Measurements from ENCODE around the gene FOCAD.
A peak's percentile ranks its signal among the peaks of the same experiment; 100 is the strongest.

Gene FOCAD

DNA sequence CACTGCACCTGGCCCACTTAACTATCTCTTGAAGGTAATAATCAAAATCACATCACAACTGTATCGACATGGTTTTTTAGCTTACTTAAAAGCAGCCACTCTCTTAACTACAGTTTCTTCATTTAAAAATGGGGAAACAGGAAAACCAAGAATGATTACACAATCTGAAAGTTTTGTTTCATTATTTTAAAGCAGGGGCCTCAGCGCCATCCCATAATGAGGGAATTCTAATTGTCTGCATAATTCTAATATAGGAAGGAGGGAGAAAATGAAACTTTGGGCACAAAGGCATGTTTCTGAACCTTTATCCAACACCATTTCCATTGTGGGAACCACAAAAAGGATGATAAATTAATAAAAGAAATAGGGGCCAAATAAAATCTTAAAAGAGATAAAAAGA lies 339.8 kb downstream of the FOCAD start:
- TF ChIP-seq CTCF (IDR thresholded peaks at IDR 0.05; ENCODE audit: low read depth, low read length, missing control alignments), result no peak
- no peak for DNase-seq (ENCODE audit: extremely low read depth, low read depth)
- H3K4me3 ChIP-seq (replicated peaks; ENCODE audit: low read depth, low read length), result no peak overlapping the region

DNA sequence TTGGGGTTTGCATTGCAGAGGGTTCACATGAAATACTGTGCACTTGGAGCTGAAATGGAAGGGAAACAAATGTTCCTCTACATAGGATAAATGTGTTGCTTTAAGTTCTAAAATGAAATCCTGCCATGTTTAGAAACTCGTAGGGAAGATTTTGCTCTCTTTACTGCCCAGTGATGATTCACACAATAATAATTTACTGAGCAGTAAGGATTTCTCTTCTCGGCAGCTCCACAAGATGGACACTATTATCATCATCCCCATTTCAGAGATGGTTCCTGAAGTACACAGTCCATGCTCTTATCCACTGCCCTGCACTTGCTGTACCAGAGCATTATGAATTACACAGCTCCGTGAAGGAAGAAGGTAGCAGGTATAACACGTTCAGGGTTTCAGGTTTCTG lies 343.2 kb downstream of the FOCAD start:
- TF ChIP-seq CTCF (IDR thresholded peaks at IDR 0.05; ENCODE audit: low read depth, low read length, missing control alignments), result no peak
- no peak for DNase-seq (ENCODE audit: extremely low read depth, low read depth)
- no peak overlapping the region for H3K4me3 ChIP-seq (replicated peaks; ENCODE audit: low read depth, low read length)

- no peak overlapping the region for H3K4me3 ChIP-seq (replicated peaks; ENCODE audit: low read depth, low read length)
- TF ChIP-seq CTCF (IDR thresholded peaks at IDR 0.05; ENCODE audit: low read depth, low read length, missing control alignments), result no peak
- DNase-seq (ENCODE audit: extremely low read depth, low read depth), result no peak
Observed at GRCh38 chr9:21028466-21028865, 344.4 kb downstream of the FOCAD start.

- no peak for DNase-seq (ENCODE audit: extremely low read depth, low read depth)
Observed at GRCh38 chr9:21029661-21030060, 345.6 kb downstream of the FOCAD start.

DNA sequence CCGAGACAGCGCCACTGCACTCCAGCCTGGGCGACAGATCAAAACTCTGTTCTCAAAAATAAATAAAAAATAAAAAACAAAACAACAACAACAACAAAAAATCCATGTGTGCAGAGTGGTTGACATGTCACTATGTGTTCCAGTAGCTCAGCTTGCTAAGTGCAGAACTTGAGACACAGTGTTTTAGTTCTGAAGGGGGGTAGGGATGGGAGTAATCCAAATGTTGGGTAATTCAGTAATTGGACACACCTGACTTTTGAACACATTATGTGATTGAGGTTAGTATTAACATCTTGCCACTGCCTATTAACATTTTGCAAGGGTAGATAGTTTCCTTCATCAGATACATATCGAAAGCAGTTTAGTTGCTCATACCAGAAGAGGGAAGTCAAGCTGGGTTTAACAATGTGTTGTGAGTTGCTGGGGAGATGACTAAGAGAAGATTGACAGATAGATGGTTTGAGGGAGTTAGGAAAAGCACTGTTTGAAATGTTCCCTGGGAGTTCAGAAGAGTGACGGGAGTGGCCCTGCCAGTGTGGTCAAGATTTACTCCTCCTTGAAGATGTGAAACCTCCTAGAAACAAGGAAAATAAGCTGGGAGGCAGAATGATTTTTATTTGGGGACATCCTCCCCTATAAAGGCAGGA lies 346.5 kb downstream of the FOCAD start:
- peak overlapping the region; percentile 51 for H3K4me3 ChIP-seq (replicated peaks; ENCODE audit: low read depth, low read length)
- peak; percentile 31 for DNase-seq (ENCODE audit: extremely low read depth, low read depth)
- no peak for TF ChIP-seq CTCF (IDR thresholded peaks at IDR 0.05; ENCODE audit: low read depth, low read length, missing control alignments)

More at GRCh38 chr9:21029661-21030060, 345.6 kb downstream of the FOCAD start:
- no peak for TF ChIP-seq CTCF (IDR thresholded peaks at IDR 0.05; ENCODE audit: low read depth, low read length, missing control alignments)
- H3K4me3 ChIP-seq (replicated peaks; ENCODE audit: low read depth, low read length), result no peak overlapping the region

- TF ChIP-seq CTCF (IDR thresholded peaks at IDR 0.05; ENCODE audit: low read depth, low read length, missing control alignments), result no peak
- H3K4me3 ChIP-seq (replicated peaks; ENCODE audit: low read depth, low read length), result peak within 1 kb of the TSS; percentile 51
- DNase-seq (ENCODE audit: extremely low read depth, low read depth), result no peak
Observed at GRCh38 chr9:21031091-21031807, 347.2 kb downstream of the FOCAD start, which contains the start of gene HACD4. Gene HACD4 (minus strand): TSS chr9:21031640. CDS start chr9:21031590, 50 bp downstream.

All from HFF-Myc (cell line).